Measurements from ENCODE around the gene TAMM41.
A peak's percentile ranks its signal among the peaks of the same experiment; 100 is the strongest.

Gene TAMM41

DNA sequence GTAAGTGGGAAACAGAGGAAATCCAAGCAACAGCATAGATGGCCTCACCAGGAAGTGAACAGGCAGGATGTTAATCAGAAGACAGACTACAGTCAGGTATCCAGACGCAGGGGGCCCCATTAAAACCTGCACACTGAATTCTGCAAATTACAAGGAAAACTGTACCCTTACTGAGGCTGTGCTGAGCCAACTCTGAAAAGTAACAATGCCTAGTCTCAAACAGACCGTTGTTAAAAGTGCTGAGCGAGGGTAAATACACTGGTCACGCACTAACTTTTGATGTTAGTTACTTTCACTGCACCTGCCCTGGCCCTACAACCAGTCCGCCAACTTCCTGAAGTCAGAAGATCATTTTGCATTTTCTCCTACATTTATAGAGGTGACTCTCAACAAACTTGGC lies 1.0 kb downstream of the TAMM41 start:
- peaks cover 0 to 1% of the 10 kb centered on the region in 2 donors for H3K9me3 ChIP-seq (ENCODE audit: control insufficient read depth in 1 of 2, low read length in 2 of 2)
- peaks cover 11 to 31% of the 10 kb centered on the region in 2 donors for H3K36me3 ChIP-seq (ENCODE audit: control insufficient read depth in 1 of 2, insufficient read depth in 2 of 2, low read length in 2 of 2)

DNA sequence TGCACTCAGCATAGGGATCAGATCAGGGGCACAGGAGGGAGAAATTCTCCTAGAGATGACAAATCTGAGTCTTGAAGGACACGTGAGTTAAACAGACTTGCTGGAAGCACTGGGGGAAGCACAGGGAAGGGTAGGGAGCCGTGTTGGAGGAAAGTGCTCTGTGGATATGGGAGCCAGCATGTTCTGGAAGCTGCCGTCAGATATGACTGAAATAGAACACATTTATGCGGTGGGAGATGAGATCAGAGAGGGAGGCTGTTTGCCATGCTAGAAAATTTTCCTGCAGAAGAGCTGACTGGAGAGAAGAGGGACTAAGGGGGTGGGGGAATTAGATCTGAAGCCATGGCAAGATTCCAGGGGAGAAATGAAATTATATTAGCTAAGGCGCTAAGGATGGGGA lies 1.8 kb downstream of the TAMM41 start:
- Histone ChIP-seq H3K9ac (ENCODE audit: low read depth in 1 of 2, low read length in 2 of 2) (peak overlapping the region in 1 of 2 donors; percentile 88), H3K36me3 (ENCODE audit: control insufficient read depth in 1 of 2, insufficient read depth in 2 of 2, low read length in 2 of 2) (peaks cover 16 to 39% of the 10 kb centered on the region in 2 donors), H3K27ac (ENCODE audit: low read depth, low read length) (no peak overlapping the region), H3K4me1 (ENCODE audit: control insufficient read depth in 1 of 2, insufficient read depth in 2 of 2, low read length in 2 of 2) (peaks cover 14 to 21% of the 10 kb centered on the region in 2 donors), H3K27me3 (ENCODE audit: control insufficient read depth in 1 of 2, insufficient read depth in 2 of 2, low read length in 2 of 2) (no peaks in the 10 kb centered on the region), H3K4me3 (ENCODE audit: low read depth in 1 of 2, low read length in 2 of 2) (peak overlapping the region in 1 of 2 donors; percentile 98), H3K9me3 (ENCODE audit: control insufficient read depth in 1 of 2, low read length in 2 of 2) (peaks cover 0 to 5% of the 10 kb centered on the region in 2 donors)

More for the DNA sequence above, 1.0 kb downstream of the TAMM41 start:
- H3K4me1 ChIP-seq (ENCODE audit: control insufficient read depth in 1 of 2, insufficient read depth in 2 of 2, low read length in 2 of 2) = peaks cover 14 to 21% of the 10 kb centered on the region in 2 donors
- no peaks in the 10 kb centered on the region for H3K27me3 ChIP-seq (ENCODE audit: control insufficient read depth in 1 of 2, insufficient read depth in 2 of 2, low read length in 2 of 2)
- no peak overlapping the region for H3K27ac ChIP-seq (ENCODE audit: low read depth, low read length)
- H3K9ac ChIP-seq (ENCODE audit: low read depth in 1 of 2, low read length in 2 of 2) = peak overlapping the region; percentile 88 to 99
- H3K4me3 ChIP-seq (ENCODE audit: low read depth in 1 of 2, low read length in 2 of 2) = peak overlapping the region; percentile 98 to 99

DNA sequence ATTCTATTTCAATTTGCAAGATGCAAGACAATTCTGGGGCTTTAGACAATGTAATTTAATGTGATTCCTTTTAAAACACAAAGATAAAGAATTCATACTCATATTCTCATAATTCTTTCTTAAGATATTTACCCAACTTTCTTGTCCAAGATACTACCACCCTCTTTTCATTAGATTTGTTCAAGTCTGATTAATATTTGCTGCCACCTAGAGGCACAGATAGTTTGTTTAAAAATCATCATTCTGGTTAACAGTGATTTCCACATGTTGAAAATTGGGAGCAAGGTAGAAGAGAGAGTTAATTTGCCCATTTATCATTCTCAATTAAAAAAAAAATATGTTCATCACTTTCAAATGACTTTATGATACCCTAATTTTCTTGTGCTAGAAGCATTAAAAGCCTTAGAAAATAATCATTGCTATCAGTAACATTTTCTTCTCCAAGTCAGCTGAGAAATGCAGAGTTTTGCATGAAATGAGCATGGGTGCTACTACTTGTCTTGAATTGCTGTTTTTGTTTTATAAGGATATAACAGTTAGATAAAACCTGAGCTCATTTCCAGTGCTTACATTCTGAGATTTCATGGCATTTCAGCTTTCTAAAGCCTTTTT lies 11.6 kb downstream of the TAMM41 start:
- no peaks in the 10 kb centered on the region for H3K4me1 ChIP-seq (ENCODE audit: control insufficient read depth in 1 of 2, insufficient read depth in 2 of 2, low read length in 2 of 2)
- H3K9me3 ChIP-seq (ENCODE audit: control insufficient read depth in 1 of 2, low read length in 2 of 2) = no peaks in the 10 kb centered on the region
- H3K27me3 ChIP-seq (ENCODE audit: control insufficient read depth in 1 of 2, insufficient read depth in 2 of 2, low read length in 2 of 2) = no peaks in the 10 kb centered on the region
- no peak overlapping the region for H3K9ac ChIP-seq (ENCODE audit: low read depth in 1 of 2, low read length in 2 of 2)
- H3K36me3 ChIP-seq (ENCODE audit: control insufficient read depth in 1 of 2, insufficient read depth in 2 of 2, low read length in 2 of 2) = peaks cover 29 to 66% of the 10 kb centered on the region in 2 donors
- H3K4me3 ChIP-seq (ENCODE audit: low read depth in 1 of 2, low read length in 2 of 2) = no peak overlapping the region
- no peak overlapping the region for H3K27ac ChIP-seq (ENCODE audit: low read depth, low read length)

DNA sequence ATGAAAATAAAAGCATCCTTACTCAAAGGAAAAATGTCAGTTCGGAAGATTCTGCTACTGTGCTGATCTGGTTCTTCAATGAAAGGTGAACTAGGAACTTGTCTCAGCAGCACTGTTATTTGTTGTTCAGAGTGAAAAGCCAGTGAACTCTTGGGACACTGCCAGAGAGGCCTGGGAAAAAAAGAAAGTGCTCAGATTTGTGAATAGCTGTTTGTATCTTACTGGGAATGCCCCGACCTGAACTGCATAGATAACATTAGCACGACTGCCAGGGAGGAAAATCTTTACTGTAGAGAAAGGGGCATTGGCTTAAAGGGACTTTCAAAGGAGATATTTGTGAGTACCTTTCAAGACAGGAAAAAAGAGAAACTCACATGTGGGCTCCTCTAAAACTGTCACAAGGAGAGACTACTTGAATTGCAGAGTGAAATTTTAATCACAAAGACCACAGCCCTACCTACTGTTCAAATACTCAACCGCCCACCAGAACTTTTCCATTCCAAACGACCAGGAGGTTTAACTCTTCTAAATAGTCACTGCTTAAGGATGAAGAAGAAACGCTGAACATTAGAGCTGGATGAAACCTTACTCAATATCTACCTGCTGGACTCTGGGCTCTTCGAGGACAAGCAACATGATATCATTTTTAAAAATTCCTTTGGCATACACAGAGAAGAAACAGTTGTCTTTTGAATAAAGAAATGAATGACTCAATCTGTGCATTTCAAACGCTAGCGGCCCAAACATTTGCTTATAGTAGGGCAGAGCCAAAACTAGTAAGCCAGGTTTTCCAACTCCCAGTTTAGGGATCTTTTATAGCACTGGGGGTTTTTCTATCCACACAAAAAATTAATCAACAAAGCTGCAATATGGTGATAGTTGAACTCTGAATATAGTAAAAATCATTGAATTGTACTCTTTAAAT lies 13.4 kb downstream of the TAMM41 start:
- no peak overlapping the region for H3K4me3 ChIP-seq (ENCODE audit: low read depth in 1 of 2, low read length in 2 of 2)
- H3K36me3 ChIP-seq (ENCODE audit: control insufficient read depth in 1 of 2, insufficient read depth in 2 of 2, low read length in 2 of 2) = peaks cover 30 to 64% of the 10 kb centered on the region in 2 donors
- H3K27ac ChIP-seq (ENCODE audit: low read depth, low read length) = no peak overlapping the region
- H3K9me3 ChIP-seq (ENCODE audit: control insufficient read depth in 1 of 2, low read length in 2 of 2) = no peaks in the 10 kb centered on the region
- H3K27me3 ChIP-seq (ENCODE audit: control insufficient read depth in 1 of 2, insufficient read depth in 2 of 2, low read length in 2 of 2) = no peaks in the 10 kb centered on the region
- H3K4me1 ChIP-seq (ENCODE audit: control insufficient read depth in 1 of 2, insufficient read depth in 2 of 2, low read length in 2 of 2) = no peaks in the 10 kb centered on the region
- H3K9ac ChIP-seq (ENCODE audit: low read depth in 1 of 2, low read length in 2 of 2) = no peak overlapping the region

DNA sequence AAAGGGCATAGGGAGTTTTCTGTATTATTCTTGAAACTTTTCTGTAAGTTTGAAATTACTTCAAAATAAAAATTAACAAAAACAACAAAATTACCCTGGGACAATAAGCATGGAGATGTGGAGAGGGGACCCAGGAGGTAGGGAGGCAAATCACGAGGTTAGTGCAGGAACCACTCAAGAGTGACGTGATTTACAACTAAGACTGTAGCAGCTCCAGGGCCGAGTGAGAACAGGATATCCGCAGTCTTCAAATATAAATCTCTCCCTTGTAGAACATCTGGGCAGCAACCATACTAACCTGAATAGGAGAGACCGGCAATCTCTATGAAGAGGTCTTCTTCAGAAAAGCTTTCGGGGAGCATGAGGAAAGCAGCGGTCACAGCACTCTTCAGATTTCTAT lies 17.3 kb downstream of the TAMM41 start:
- Histone ChIP-seq H3K4me1 (ENCODE audit: control insufficient read depth in 1 of 2, insufficient read depth in 2 of 2, low read length in 2 of 2) (no peaks in the 10 kb centered on the region), H3K27ac (ENCODE audit: low read depth, low read length) (no peak overlapping the region), H3K9me3 (ENCODE audit: control insufficient read depth in 1 of 2, low read length in 2 of 2) (no peaks in the 10 kb centered on the region), H3K36me3 (ENCODE audit: control insufficient read depth in 1 of 2, insufficient read depth in 2 of 2, low read length in 2 of 2) (peaks cover 36 to 75% of the 10 kb centered on the region in 2 donors), H3K4me3 (ENCODE audit: low read depth in 1 of 2, low read length in 2 of 2) (no peak overlapping the region), H3K27me3 (ENCODE audit: control insufficient read depth in 1 of 2, insufficient read depth in 2 of 2, low read length in 2 of 2) (no peaks in the 10 kb centered on the region), H3K9ac (ENCODE audit: low read depth in 1 of 2, low read length in 2 of 2) (no peak overlapping the region)

DNA sequence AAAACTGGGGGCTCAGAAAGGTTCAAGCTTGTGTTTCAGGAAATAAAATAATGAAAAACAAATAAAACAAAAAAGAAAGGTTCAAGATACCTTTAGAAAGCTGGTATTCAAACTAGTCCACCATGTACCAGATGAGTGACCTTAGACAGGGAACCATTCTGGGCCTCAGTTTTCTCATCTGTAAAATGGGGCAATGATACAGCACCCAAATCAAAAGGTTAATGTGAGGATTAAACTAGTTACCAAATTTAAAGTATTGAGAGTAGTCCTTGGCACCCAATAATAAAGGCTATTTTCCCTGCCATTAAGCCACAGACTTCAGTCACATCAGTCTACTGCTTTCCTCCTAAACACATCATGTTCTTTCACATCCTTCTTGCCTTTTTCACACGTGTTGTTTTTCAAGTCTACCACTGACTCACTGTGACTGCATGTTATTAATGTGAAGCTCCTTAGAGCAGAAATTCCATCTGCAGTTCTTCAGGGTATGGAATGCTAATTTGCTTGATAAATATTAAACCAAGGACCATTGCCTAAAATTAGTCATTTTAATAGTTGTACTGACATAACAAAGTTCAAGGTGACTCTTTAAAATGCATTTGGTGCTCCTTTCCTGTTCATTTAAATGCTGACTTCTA lies 19.9 kb downstream of the TAMM41 start:
- Histone ChIP-seq H3K36me3 (ENCODE audit: control insufficient read depth in 1 of 2, insufficient read depth in 2 of 2, low read length in 2 of 2) (peaks cover 29 to 70% of the 10 kb centered on the region in 2 donors), H3K27ac (ENCODE audit: low read depth, low read length) (no peak overlapping the region), H3K4me1 (ENCODE audit: control insufficient read depth in 1 of 2, insufficient read depth in 2 of 2, low read length in 2 of 2) (no peaks in the 10 kb centered on the region), H3K9ac (ENCODE audit: low read depth in 1 of 2, low read length in 2 of 2) (no peak overlapping the region), H3K27me3 (ENCODE audit: control insufficient read depth in 1 of 2, insufficient read depth in 2 of 2, low read length in 2 of 2) (no peaks in the 10 kb centered on the region), H3K4me3 (ENCODE audit: low read depth in 1 of 2, low read length in 2 of 2) (no peak overlapping the region), H3K9me3 (ENCODE audit: control insufficient read depth in 1 of 2, low read length in 2 of 2) (no peaks in the 10 kb centered on the region)

DNA sequence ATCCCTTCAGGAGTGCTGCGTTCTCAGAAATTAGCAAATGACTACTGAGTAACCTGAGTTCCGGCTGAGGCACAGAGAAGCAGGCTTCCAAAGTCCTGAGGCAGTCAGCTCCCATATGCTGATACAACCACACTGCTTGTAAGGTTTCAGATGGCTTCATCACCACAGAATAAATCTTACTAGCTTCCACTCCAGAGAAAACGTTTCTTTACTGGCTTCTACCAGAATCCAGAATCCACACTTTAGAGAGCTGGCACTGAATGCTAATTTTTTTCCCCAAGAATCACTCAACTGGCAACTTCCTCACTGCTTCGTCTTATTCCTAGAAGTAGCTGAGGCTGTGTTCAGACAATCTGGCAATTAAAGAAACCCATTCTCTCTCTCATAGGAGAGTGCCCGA lies 21.4 kb downstream of the TAMM41 start:
- Histone ChIP-seq H3K9me3 (ENCODE audit: control insufficient read depth in 1 of 2, low read length in 2 of 2) (no peaks in the 10 kb centered on the region), H3K9ac (ENCODE audit: low read depth in 1 of 2, low read length in 2 of 2) (no peak overlapping the region), H3K36me3 (ENCODE audit: control insufficient read depth in 1 of 2, insufficient read depth in 2 of 2, low read length in 2 of 2) (peaks cover 24 to 73% of the 10 kb centered on the region in 2 donors)

DNA sequence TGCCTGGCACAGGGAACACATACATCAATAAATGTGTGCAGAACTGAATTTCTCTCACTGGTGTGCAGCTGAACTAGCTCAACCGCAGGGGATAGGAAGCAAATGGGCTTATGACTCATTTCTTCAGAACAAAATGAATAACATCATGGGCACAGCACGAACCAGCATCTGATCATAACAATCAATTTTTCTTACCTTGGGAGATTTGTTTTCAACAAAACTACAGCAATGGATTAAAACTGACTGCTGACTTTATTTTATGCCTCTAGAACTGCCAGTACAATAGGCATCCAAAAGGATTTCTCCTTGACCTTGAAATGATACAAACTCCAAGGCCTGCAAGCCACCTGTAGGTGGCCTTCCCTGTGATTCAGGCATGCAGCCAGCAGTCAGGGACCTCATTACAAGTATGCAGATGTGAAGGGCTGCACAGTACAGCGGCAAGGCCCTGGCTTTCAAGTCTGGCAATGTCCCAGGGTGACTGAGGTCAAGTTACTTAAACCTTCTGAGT lies 26.1 kb downstream of the TAMM41 start:
- H3K27ac ChIP-seq (ENCODE audit: low read depth, low read length) = no peak overlapping the region
- H3K9ac ChIP-seq (ENCODE audit: low read depth in 1 of 2, low read length in 2 of 2) = no peak overlapping the region

More for the DNA sequence above, 21.4 kb downstream of the TAMM41 start:
- Histone ChIP-seq H3K4me1 (ENCODE audit: control insufficient read depth in 1 of 2, insufficient read depth in 2 of 2, low read length in 2 of 2) (no peaks in the 10 kb centered on the region), H3K27ac (ENCODE audit: low read depth, low read length) (no peak overlapping the region), H3K4me3 (ENCODE audit: low read depth in 1 of 2, low read length in 2 of 2) (no peak overlapping the region), H3K27me3 (ENCODE audit: control insufficient read depth in 1 of 2, insufficient read depth in 2 of 2, low read length in 2 of 2) (no peaks in the 10 kb centered on the region)

DNA sequence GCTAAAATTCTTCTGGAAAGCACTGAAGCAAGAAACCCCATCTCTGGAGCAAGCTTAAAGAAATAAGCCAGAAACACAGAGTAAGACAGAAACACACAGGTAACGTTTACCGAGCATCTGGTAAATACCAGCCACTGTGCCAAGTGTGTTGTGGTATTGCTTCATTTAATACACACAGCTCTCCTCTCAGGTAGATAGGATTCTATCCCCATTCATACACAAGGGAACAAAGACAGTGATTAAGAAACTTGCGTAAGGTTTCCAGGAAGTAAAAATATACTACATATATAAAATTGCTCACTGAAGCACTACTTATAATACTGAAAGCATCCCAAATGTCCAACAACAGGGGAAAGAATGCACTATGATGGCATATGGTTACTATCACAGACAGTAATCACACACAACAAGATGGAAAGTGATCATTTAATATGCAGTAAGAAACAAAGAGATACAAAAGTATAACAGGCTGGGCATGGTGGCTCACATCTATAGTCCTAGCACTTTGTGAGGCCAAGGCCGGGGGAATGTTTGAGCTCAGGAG lies 27.5 kb downstream of the TAMM41 start:
- no peaks in the 10 kb centered on the region for H3K4me1 ChIP-seq (ENCODE audit: control insufficient read depth in 1 of 2, insufficient read depth in 2 of 2, low read length in 2 of 2)
- H3K27me3 ChIP-seq (ENCODE audit: control insufficient read depth in 1 of 2, insufficient read depth in 2 of 2, low read length in 2 of 2) = no peaks in the 10 kb centered on the region
- no peak overlapping the region for H3K4me3 ChIP-seq (ENCODE audit: low read depth in 1 of 2, low read length in 2 of 2)
- H3K36me3 ChIP-seq (ENCODE audit: control insufficient read depth in 1 of 2, insufficient read depth in 2 of 2, low read length in 2 of 2) = peaks cover 6 to 67% of the 10 kb centered on the region in 2 donors
- H3K9ac ChIP-seq (ENCODE audit: low read depth in 1 of 2, low read length in 2 of 2) = no peak overlapping the region
- H3K27ac ChIP-seq (ENCODE audit: low read depth, low read length) = no peak overlapping the region
- H3K9me3 ChIP-seq (ENCODE audit: control insufficient read depth in 1 of 2, low read length in 2 of 2) = no peaks in the 10 kb centered on the region

More for the DNA sequence above, 26.1 kb downstream of the TAMM41 start:
- H3K4me3 ChIP-seq (ENCODE audit: low read depth in 1 of 2, low read length in 2 of 2) = no peak overlapping the region
- H3K9me3 ChIP-seq (ENCODE audit: control insufficient read depth in 1 of 2, low read length in 2 of 2) = no peaks in the 10 kb centered on the region
- H3K27me3 ChIP-seq (ENCODE audit: control insufficient read depth in 1 of 2, insufficient read depth in 2 of 2, low read length in 2 of 2) = no peaks in the 10 kb centered on the region
- H3K4me1 ChIP-seq (ENCODE audit: control insufficient read depth in 1 of 2, insufficient read depth in 2 of 2, low read length in 2 of 2) = no peaks in the 10 kb centered on the region
- peaks cover 6 to 70% of the 10 kb centered on the region in 2 donors for H3K36me3 ChIP-seq (ENCODE audit: control insufficient read depth in 1 of 2, insufficient read depth in 2 of 2, low read length in 2 of 2)

Data from duodenal mucosa (tissue), 2 donors.